PFSK-1 (cell line): ENCODE data around the gene BSND.

ENCODE experiments used
- POLR2AphosphoS5 ChIP-seq: IDR thresholded peaks from 2 replicates; pipeline ENCODE4 v1.6.1; 2012; ENCODE audit warnings: low read depth, mild to moderate bottlenecking, control low read depth, low read length, moderate library complexity
- REST ChIP-seq, 2 experiments: IDR thresholded peaks; 2 replicates each; pipeline versions ENCODE4 v1.6.1 to v1.8.0; 2011 to 2012; ENCODE audit warnings: low read depth in 2 of 2, low read length in 2 of 2, control low read depth in 1 of 2, inconsistent platforms in 1 of 2, mild to moderate bottlenecking in 1 of 2, moderate library complexity in 1 of 2; ENCODE audit not compliant: insufficient read depth in 1 of 2
- SIN3A ChIP-seq: IDR thresholded peaks from 2 replicates; pipeline ENCODE4 v1.6.1; 2012; ENCODE audit warnings: mild to moderate bottlenecking, low read length, moderate library complexity, borderline replicate concordance; ENCODE audit not compliant: insufficient read depth

- TF ChIP-seq POLR2AphosphoS5 (no peak), REST (IDR thresholded peaks at IDR 0.05; ENCODE audit: insufficient read depth in 1 of 2, low read depth in 2 of 2, low read length in 2 of 2) (no peak), SIN3A (no peak)
Observed at GRCh38 chr1:54971317-54971791, 27.4 kb upstream of the BSND start.
